PC-3 (cell line): Measurements from ENCODE around the gene RSPRY1. TPM values are rescaled to one million over a fixed set of nuclear protein-coding genes. Genes with fewer than 3 reads are reported as not detected.

Experiments
- ATAC-seq: fragments of 200-7000 bp; cut with Tn5 transposase; 2 replicates; pipeline ENCODE4 v1.9.1; 2020; ENCODE audit warnings: mild to moderate bottlenecking, moderate library complexity
- BruUV-seq: library from RNA; stranded (reverse); fragments of 400-500 nt; replicated peaks from 2 replicates; lab custom pipeline; 2021; lab: Mats Ljungman, UMichigan
- CTCF ChIA-PET: fragments of 300-600 bp; sonication (Branson Sonifier 250); formaldehyde crosslinking; loops from one replicate; lab custom pipeline; 2022; ENCODE audit warnings: antibody characterized with exemption; lab: Charles Lee
- POLR2A ChIA-PET: fragments of 300-600 bp; sonication (Branson Sonifier 250); formaldehyde crosslinking; loops from one replicate; lab custom pipeline; 2022; ENCODE audit warnings: antibody characterized with exemption; ENCODE audit not compliant: unreplicated experiment; lab: Charles Lee
- DNase-seq: peaks from one replicate; pipeline ENCODE4 v3.0.0-alpha.2; 2015
- H2AFZ ChIP-seq: fragments of 300-600 bp; sonication (generic); 2 replicates; pipeline ENCODE4 v1.6.0; 2016; ENCODE audit warnings: antibody characterized with exemption, low read length
- H3F3A ChIP-seq: fragments of 300-600 bp; sonication (generic); one replicate; pipeline ENCODE4 v1.6.0; 2017; ENCODE audit warnings: antibody characterized with exemption, low read length, control low read depth, mild to moderate bottlenecking; ENCODE audit not compliant: unreplicated experiment
- H3K27ac ChIP-seq: fragments of 300-600 bp; sonication (generic); 2 replicates; pipeline ENCODE4 v1.5.1; 2016; ENCODE audit warnings: mild to moderate bottlenecking, low read length
- H3K27me3 ChIP-seq: fragments of 300-600 bp; sonication (generic); 2 replicates; pipeline ENCODE4 v1.6.1; 2016; ENCODE audit warnings: low read length, mixed read lengths
- H3K36me3 ChIP-seq: fragments of 300-600 bp; sonication (generic); 2 replicates; pipeline ENCODE4 v1.6.1; 2016; ENCODE audit warnings: low read depth, mixed run types, low read length, mixed read lengths
- H3K4me1 ChIP-seq: fragments of 300-600 bp; sonication (generic); 2 replicates; pipeline ENCODE4 v1.5.1; 2016; ENCODE audit warnings: low read length; ENCODE audit not compliant: insufficient read depth
- H3K4me2 ChIP-seq: fragments of 300-600 bp; sonication (generic); 2 replicates; pipeline ENCODE4 v1.6.0; 2016; ENCODE audit warnings: low read length
- H3K4me3 ChIP-seq: fragments of 300-600 bp; sonication (generic); 2 replicates; pipeline ENCODE4 v1.5.1; 2016; ENCODE audit warnings: mild to moderate bottlenecking, low read length, mixed read lengths
- H3K79me2 ChIP-seq: fragments of 300-600 bp; sonication (generic); 2 replicates; pipeline ENCODE4 v1.6.1; 2017; ENCODE audit warnings: low read length, mixed read lengths
- H3K9ac ChIP-seq: fragments of 300-600 bp; sonication (generic); 2 replicates; pipeline ENCODE4 v1.6.0; 2016; ENCODE audit warnings: mild to moderate bottlenecking, low read length
- H3K9me2 ChIP-seq: fragments of 300-600 bp; sonication (generic); replicated peaks from 2 replicates; pipeline ENCODE4 v1.6.1; 2016; ENCODE audit warnings: mixed run types, low read length, mixed read lengths
- H3K9me3 ChIP-seq: fragments of 300-600 bp; sonication (generic); 2 replicates; pipeline ENCODE4 v1.6.1; 2016; ENCODE audit warnings: low read length, mixed read lengths
- H4K20me1 ChIP-seq: fragments of 300-600 bp; sonication (generic); 2 replicates; pipeline ENCODE4 v1.6.1; 2016; ENCODE audit warnings: low read length, mixed read lengths
- EZH2 ChIP-seq: fragments of 300-600 bp; sonication (generic); IDR thresholded peaks from one replicate; pipeline ENCODE4 v1.6.1; 2017; ENCODE audit warnings: antibody characterized with exemption, mild to moderate bottlenecking, low read length; ENCODE audit not compliant: unreplicated experiment
- EZH2phosphoT487 ChIP-seq: fragments of 300-600 bp; sonication (generic); IDR thresholded peaks from 2 replicates; pipeline ENCODE4 v1.6.1; 2018; ENCODE audit warnings: mild to moderate bottlenecking, antibody characterized with exemption, low read length, borderline replicate concordance
- intact Hi-C: fragments of 100-400 bp; cut with micrococcal nuclease; formaldehyde crosslinking; loops from 2 replicates; pipeline ENCODE4 v1.9.0; 2023
- total RNA-seq: library from RNA; depleted of rRNA; stranded (reverse); fragments of >200 nt; gene quantifications from 2 replicates; pipeline ENCODE4 v1.2.3, GENCODE V29; 2014
- TF ChIP-seq, protein P1 (sequence below): fragments of 300-600 bp; sonication (generic); conservative IDR thresholded peaks from 2 replicates; pipeline ENCODE4 v1.5.1; 2017; ENCODE audit warnings: antibody characterized with exemption, low read depth, mild to moderate bottlenecking, low read length

RSPRY1 gene
- total RNA-seq, 1 experiment from 2014 or later: 17.5 TPM

DNA sequence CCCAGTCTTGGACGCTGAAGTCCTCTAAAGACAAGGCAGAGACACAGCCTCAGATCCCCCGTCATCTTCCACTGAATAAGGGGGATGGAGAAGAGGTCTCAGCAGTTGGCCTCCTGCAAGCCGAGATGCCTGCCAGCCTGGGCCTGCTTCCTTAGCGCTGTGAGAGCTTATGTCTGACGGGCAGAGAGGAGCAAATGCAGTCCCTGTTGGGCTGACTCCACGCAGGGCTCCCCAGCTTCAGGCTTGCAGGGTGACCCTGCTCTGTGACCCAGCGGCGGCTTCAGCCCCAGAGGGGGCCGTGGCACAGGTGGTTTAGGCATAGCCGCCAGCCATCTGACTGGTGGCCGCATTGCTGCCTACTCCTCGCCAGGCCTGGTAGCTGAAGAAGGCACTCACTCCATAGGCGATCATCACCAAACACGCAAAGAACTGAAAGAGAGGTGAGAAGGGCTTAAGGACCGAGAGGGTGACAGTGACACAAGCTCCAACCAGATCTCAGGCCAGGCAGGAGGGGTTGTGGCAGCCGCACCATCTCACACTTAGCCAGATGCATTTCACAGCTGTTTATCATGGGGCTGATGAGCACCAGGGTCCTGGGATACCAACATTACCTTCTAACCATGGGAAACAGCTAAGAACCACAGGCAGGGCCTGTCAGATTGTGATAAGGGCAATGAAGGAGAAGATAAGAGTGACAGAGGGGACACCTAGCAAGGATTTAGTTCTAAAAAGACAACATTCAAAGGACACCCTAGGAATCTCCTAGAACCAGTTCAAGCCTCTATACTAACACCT is 70.7 kb downstream of the RSPRY1 start:
- Histone ChIP-seq H3K27me3 (no peaks in the 10 kb centered on the region), H2AFZ (no peak overlapping the region), H3K4me2 (no peak overlapping the region), H3K79me2 (no peaks in the 10 kb centered on the region), H3K27ac (no peak overlapping the region), H3K4me1 (peaks cover 26% of the 10 kb centered on the region), H4K20me1 (no peaks in the 10 kb centered on the region), H3K9me3 (no peaks in the 10 kb centered on the region), H3F3A (no peaks in the 10 kb centered on the region), H3K4me3 (no peak overlapping the region), H3K36me3 (peaks cover 8% of the 10 kb centered on the region), H3K9ac (no peak overlapping the region), H3K9me2 (no peaks in the 10 kb centered on the region)
- DNase-seq: no peak
- CTCF ChIA-PET: no interaction called here
- intact Hi-C loops: no loop called here
- TF ChIP-seq, protein P1, sequence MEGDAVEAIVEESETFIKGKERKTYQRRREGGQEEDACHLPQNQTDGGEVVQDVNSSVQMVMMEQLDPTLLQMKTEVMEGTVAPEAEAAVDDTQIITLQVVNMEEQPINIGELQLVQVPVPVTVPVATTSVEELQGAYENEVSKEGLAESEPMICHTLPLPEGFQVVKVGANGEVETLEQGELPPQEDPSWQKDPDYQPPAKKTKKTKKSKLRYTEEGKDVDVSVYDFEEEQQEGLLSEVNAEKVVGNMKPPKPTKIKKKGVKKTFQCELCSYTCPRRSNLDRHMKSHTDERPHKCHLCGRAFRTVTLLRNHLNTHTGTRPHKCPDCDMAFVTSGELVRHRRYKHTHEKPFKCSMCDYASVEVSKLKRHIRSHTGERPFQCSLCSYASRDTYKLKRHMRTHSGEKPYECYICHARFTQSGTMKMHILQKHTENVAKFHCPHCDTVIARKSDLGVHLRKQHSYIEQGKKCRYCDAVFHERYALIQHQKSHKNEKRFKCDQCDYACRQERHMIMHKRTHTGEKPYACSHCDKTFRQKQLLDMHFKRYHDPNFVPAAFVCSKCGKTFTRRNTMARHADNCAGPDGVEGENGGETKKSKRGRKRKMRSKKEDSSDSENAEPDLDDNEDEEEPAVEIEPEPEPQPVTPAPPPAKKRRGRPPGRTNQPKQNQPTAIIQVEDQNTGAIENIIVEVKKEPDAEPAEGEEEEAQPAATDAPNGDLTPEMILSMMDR: no peak
- TF ChIP-seq EZH2phosphoT487 (no peak), EZH2 (no peak)
- POLR2A ChIA-PET: no interaction called here
- no peak for ATAC-seq
- no TSS peak for BruUV-seq

DNA sequence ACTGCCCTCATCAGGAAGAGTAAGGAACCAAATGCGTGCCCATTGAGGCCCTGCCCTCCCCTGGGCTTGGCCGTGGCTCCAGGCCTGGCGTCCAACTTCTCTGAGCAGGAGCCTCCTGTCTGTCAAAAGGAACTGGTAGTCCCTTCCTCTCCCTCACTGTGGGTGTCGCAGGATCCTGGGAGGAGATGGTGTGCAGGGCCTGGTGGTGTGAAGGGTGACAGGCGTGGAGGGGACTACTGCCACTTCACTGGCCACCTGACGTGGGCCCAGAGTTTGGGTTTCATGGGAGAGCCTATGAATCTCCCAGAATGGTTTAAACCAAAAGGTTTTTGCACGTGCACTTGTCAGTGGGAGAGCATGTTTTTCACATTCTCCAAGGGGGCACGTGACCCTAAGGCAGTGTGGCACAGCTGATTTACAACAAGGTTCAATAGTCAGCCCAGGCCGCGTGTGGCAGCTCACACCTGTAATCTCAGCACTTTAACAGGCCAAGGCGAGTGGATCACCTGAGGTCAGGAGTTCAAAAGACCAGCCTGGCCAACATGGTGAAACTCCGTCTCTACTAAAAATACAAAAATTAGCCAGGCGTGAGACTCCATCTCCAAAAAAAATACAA is 71.4 kb downstream of the RSPRY1 start:
- H3K36me3 ChIP-seq: 0 out of 2 replicates have a peak, but pooled peaks cover 1% of the 10 kb centered on the region
- intact Hi-C loops: no loop called here
- H3K27ac ChIP-seq: no peak overlapping the region
- TF ChIP-seq, protein P1: no peak
- no peak for TF ChIP-seq EZH2
- TF ChIP-seq EZH2phosphoT487: no peak
- no peak overlapping the region for H3K9ac ChIP-seq
- no peak overlapping the region for H3K4me3 ChIP-seq
- no peak overlapping the region for H3K4me2 ChIP-seq
- ATAC-seq (no peak), DNase-seq (no peak)
- no peak overlapping the region for H2AFZ ChIP-seq
- no peaks in the 10 kb centered on the region for H3F3A ChIP-seq
- ChIA-PET CTCF (no interaction called here), POLR2A (no interaction called here)
- no peaks in the 10 kb centered on the region for H3K9me3 ChIP-seq
- H3K4me1 ChIP-seq: peaks cover 26% of the 10 kb centered on the region
- no peaks in the 10 kb centered on the region for H4K20me1 ChIP-seq
- H3K79me2 ChIP-seq: no peaks in the 10 kb centered on the region
- H3K9me2 ChIP-seq: no peaks in the 10 kb centered on the region
- no peaks in the 10 kb centered on the region for H3K27me3 ChIP-seq
- BruUV-seq: no TSS peak
